Keratinocyte (primary cell): ENCODE measurements around the gene TDP1.
A peak's percentile ranks its signal among the peaks of the same experiment; 100 is the strongest.

Experiments used
- CTCF ChIP-seq, 3 experiments: IDR thresholded peaks in 1 of 3; conservative IDR thresholded peaks in 1 of 3; optimal IDR thresholded peaks in 1 of 3; 2 replicates in 2 of 3; 3 replicates in 1 of 3; pipeline versions ENCODE3 to v1.5.1; 2011; ENCODE audit warnings: low read length in 3 of 3, mild to moderate bottlenecking in 3 of 3, moderate library complexity in 2 of 3, control low read depth in 1 of 3, inconsistent platforms in 1 of 3; ENCODE audit not compliant: insufficient read depth in 2 of 3; ENCODE audit errors: extremely low read depth in 1 of 3
- EZH2 ChIP-seq: IDR thresholded peaks from one replicate; pipeline ENCODE4 v1.6.1; 2012; ENCODE audit warnings: inconsistent platforms, mild to moderate bottlenecking, low read length, moderate library complexity

DNA sequence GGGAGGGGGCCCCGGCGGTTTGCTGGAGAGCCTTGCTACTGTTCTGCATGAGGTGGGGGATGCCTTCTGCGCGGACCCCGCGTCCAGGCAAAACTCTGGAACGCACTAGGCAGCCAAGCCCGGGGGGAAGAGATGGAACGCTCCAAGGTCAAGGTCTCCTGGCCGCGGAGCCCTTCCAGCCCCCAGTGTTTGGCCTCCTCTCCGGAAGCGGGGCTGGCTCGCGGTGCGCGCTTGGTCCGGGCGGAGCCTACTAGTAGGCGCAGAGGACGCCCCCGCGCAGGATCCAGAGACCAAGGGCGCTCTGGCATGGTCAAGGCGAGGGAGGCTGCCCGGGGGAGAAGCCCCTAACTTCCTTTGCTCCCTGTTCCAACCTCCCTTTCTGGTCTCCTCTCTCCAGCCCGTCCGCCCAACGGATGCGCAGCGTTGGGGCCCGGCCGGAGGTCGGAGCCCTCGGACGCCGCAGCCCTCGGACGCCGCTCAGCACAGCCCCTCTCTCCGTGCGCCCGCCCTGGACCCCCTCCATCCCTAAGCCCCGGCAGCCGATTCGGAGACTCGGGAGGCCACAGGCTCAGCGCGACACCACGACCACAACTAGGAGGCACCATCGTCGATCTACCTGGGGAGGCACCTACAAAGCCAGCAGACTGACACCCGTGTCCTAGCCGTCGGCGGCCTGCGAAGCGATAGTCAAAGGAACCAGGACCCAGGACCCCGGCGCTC, 105.4 kb downstream of the TDP1 start:
- TF ChIP-seq CTCF (optimal IDR thresholded peaks at IDR 0.05 in 1 of 3, IDR thresholded peaks at IDR 0.05 in 1 of 3, conservative IDR thresholded peaks at IDR 0.05 in 1 of 3; ENCODE audit: extremely low read depth in 1 of 3, insufficient read depth in 2 of 3, low read length in 3 of 3) (no peak), EZH2 (peak; percentile 96)
